GM19455 (cell line): ENCODE data around the gene ARID3A.
"Not testable (repeated sequence)": the region's sequence is repeated elsewhere in the genome, so short reads cannot be mapped to it uniquely, and the experiment has no call there.

Experiments
- ATAC-seq: cut with Tn5 transposase; IDR thresholded peaks from one replicate; pipeline ENCODE4 v1.9.1; 2021; ENCODE audit not compliant: unreplicated experiment

Gene ARID3A

GRCh38 chr19:925526-926322 lies at the start of gene ARID3A:
Gene ARID3A (plus strand): TSS chr19:926035. CDS start chr19:929529, 3,494 bp downstream.
- ATAC-seq = peak; percentile 45

- ATAC-seq = no peak
Measured at GRCh38 chr19:876089-876488, 49.7 kb upstream of the ARID3A start.

GRCh38 chr19:876780-877314 lies 49.0 kb upstream of the ARID3A start:
- ATAC-seq = no peak

GRCh38 chr19:877992-878660 lies 47.7 kb upstream of the ARID3A start:
- not testable (repeated sequence) for ATAC-seq

- ATAC-seq = not testable (repeated sequence)
Measured at GRCh38 chr19:878751-879561, 46.9 kb upstream of the ARID3A start.

GRCh38 chr19:879711-880438 lies 46.0 kb upstream of the ARID3A start:
- no peak for ATAC-seq

- no peak for ATAC-seq
Measured at GRCh38 chr19:881385-882071, 44.3 kb upstream of the ARID3A start.

- no peak for ATAC-seq
Measured at GRCh38 chr19:882871-883497, 42.9 kb upstream of the ARID3A start.

GRCh38 chr19:883661-884211 lies 42.1 kb upstream of the ARID3A start:
- ATAC-seq = no peak

GRCh38 chr19:884420-885211 lies 41.2 kb upstream of the ARID3A start:
- ATAC-seq = no peak

- ATAC-seq = no peak
Measured at GRCh38 chr19:885536-886224, 40.2 kb upstream of the ARID3A start.

- no peak for ATAC-seq
Measured at GRCh38 chr19:887072-887471, 38.8 kb upstream of the ARID3A start.

- ATAC-seq = no peak
Measured at GRCh38 chr19:887599-887998, 38.2 kb upstream of the ARID3A start.

GRCh38 chr19:888581-889385 lies 37.1 kb upstream of the ARID3A start:
- no peak for ATAC-seq

- no peak for ATAC-seq
Measured at GRCh38 chr19:889662-890295, 36.1 kb upstream of the ARID3A start.

- no peak for ATAC-seq
Measured at GRCh38 chr19:890831-891230, 35.0 kb upstream of the ARID3A start.
